Ammon's horn (tissue), 1 donor: ENCODE results near the gene TP53TG5.

Source experiments
- DNase-seq: peaks from one replicate; pipeline ENCODE4 v3.0.0-alpha.2; 2016; ENCODE audit warnings: low spot score

TP53TG5 gene

DNA sequence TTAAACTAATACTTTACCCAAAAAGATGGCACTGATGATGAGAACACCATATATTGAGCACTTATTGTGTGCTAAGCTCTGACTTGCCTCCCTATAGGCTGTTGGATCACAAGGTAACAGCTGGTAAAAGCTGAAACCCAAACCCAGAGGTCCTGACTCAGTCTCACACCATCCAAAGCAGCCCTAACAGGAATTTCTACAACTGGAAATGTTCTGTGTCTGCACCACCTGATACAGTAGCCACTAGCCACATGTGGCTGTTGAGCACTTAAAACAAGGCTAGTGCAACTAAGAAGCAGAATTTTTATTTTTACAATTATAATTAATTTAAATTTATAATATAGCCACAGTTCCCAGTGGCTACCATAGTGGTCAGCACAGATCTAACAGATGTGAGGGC is 54.4 kb downstream of the TP53TG5 start:
- DNase-seq, result no peak

DNA sequence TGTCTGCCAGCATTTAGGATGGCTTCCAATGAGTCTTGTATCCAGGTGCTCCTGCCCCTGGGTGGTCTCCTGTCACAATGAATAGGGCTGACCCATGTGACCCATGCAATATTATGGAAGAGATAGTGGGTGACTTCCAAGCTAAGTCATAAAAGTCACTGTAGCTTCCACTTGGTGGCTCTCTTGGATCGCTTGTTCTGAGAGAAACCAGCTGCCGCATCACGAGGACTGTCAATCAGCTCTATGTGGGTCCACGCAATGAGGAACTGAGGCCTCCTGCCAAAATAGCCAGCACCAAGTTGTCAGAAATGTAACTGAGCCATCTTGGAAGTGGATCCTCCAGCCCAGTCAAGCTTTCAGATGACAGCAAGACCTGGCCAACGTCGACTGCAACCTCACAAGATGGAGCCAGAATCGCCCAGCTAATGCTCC is 55.2 kb downstream of the TP53TG5 start:
- DNase-seq, result peak; percentile 87
